Activated CD8-positive, alpha-beta T cell treated with anti-CD3 and anti-CD28 coated beads for 36 hours (primary cell): ENCODE data around the gene DLGAP1. TPM values are rescaled to one million over a fixed set of nuclear protein-coding genes. Genes with fewer than 3 reads are reported as not detected.

Experiments
- ATAC-seq: fragments of 200-7000 bp; cut with Tn5 transposase; one replicate; pipeline ENCODE4 v1.10.0; 2021; ENCODE audit warnings: mild to moderate bottlenecking, moderate library complexity
- CTCF ChIA-PET: fragments of 350-600 bp; sonication (Branson Sonifier 250); formaldehyde crosslinking; loops from one replicate; lab custom pipeline; 2021; ENCODE audit warnings: antibody characterized with exemption; lab: Charles Lee
- POLR2A ChIA-PET: fragments of 350-600 bp; sonication (Branson Sonifier 250); formaldehyde crosslinking; loops from one replicate; lab custom pipeline; 2021; ENCODE audit warnings: antibody characterized with exemption; lab: Charles Lee
- DNase-seq: peaks from one replicate; pipeline ENCODE4 v3.0.0-alpha.2; 2020
- H3K27ac Mint-ChIP-seq: one replicate; pipeline ENCODE4 v1.8.0; 2021; ENCODE audit warnings: mild to moderate bottlenecking, mixed read lengths
- H3K27me3 Mint-ChIP-seq: one replicate; pipeline ENCODE4 v1.8.0; 2021; ENCODE audit warnings: mixed read lengths
- H3K36me3 Mint-ChIP-seq: one replicate; pipeline ENCODE4 v1.8.0; 2021; ENCODE audit warnings: low read depth, mixed read lengths
- H3K4me1 Mint-ChIP-seq: one replicate; pipeline ENCODE4 v1.8.0; 2021; ENCODE audit warnings: low read depth, mixed read lengths
- H3K4me3 Mint-ChIP-seq: one replicate; pipeline ENCODE4 v1.8.0; 2021; ENCODE audit warnings: mild to moderate bottlenecking, moderate library complexity, mixed read lengths
- H3K9me3 Mint-ChIP-seq: one replicate; pipeline ENCODE4 v1.8.0; 2021; ENCODE audit warnings: mixed read lengths
- CTCF ChIP-seq: fragments of 200-600 bp; IDR thresholded peaks from one replicate; pipeline ENCODE4 v1.8.0; 2022; ENCODE audit warnings: antibody characterized with exemption, mild to moderate bottlenecking
- intact Hi-C: fragments of 100-400 bp; cut with micrococcal nuclease; formaldehyde crosslinking; loops from one replicate; pipeline ENCODE4 v1.10.0; 2022
- total RNA-seq, 2 experiments: library from RNA; stranded (reverse); gene quantifications; one replicate each; pipeline ENCODE4 v1.2.3, GENCODE V29; 2021

Gene DLGAP1
- total RNA-seq, 2 experiments from 2014 or later, result not detected

GRCh38 chr18:3840766-3841165, 614.3 kb downstream of the DLGAP1 start:
- Mint-ChIP-seq H3K9me3 (no peaks in the 10 kb centered on the region), H3K4me3 (no peak overlapping the region), H3K27ac (no peak overlapping the region), H3K27me3 (peaks cover 8% of the 10 kb centered on the region), H3K36me3 (no peaks in the 10 kb centered on the region), H3K4me1 (no peaks in the 10 kb centered on the region)
- DNase-seq (no peak), ATAC-seq (no peak)
- ChIA-PET CTCF (no interaction called here), POLR2A (no interaction called here)
- TF ChIP-seq CTCF, result no peak
- intact Hi-C loops, result no loop called here

GRCh38 chr18:3839581-3839981, 615.5 kb downstream of the DLGAP1 start:
- DNase-seq, result no peak
- peaks cover 8% of the 10 kb centered on the region for H3K27me3 Mint-ChIP-seq

GRCh38 chr18:3836483-3837335, 618.4 kb downstream of the DLGAP1 start:
- H3K27me3 Mint-ChIP-seq, result peaks cover 9% of the 10 kb centered on the region

More at GRCh38 chr18:3839581-3839981, 615.5 kb downstream of the DLGAP1 start:
- intact Hi-C loops, result no loop called here
- ChIA-PET POLR2A (no interaction called here), CTCF (interaction anchor here (1.1 kb wide), 1 partner anchor 35 kb away, joined by 4 read pairs; no protein-coding TSS in a partner anchor)
- H3K36me3 Mint-ChIP-seq, result no peaks in the 10 kb centered on the region
- no peaks in the 10 kb centered on the region for H3K4me1 Mint-ChIP-seq
- no peak overlapping the region for H3K4me3 Mint-ChIP-seq
- no peak for TF ChIP-seq CTCF
- no peaks in the 10 kb centered on the region for H3K9me3 Mint-ChIP-seq
- ATAC-seq, result no peak
- H3K27ac Mint-ChIP-seq, result no peak overlapping the region

GRCh38 chr18:3832025-3832638, 623.0 kb downstream of the DLGAP1 start:
- ChIA-PET CTCF (no interaction called here), POLR2A (no interaction called here)
- H3K27me3 Mint-ChIP-seq, result peaks cover 1% of the 10 kb centered on the region
- no peak for DNase-seq
- no peak for TF ChIP-seq CTCF
- H3K9me3 Mint-ChIP-seq, result no peaks in the 10 kb centered on the region
- no peak for ATAC-seq
- H3K36me3 Mint-ChIP-seq, result no peaks in the 10 kb centered on the region
- no peaks in the 10 kb centered on the region for H3K4me1 Mint-ChIP-seq
- intact Hi-C loops, result no loop called here
- H3K4me3 Mint-ChIP-seq, result no peak overlapping the region
- H3K27ac Mint-ChIP-seq, result no peak overlapping the region

More at GRCh38 chr18:3836483-3837335, 618.4 kb downstream of the DLGAP1 start:
- H3K27ac Mint-ChIP-seq, result no peak overlapping the region
- POLR2A ChIA-PET, result no interaction called here
- no peak for TF ChIP-seq CTCF
- ATAC-seq (no peak), DNase-seq (no peak)
- H3K36me3 Mint-ChIP-seq, result no peaks in the 10 kb centered on the region
- CTCF ChIA-PET, result interaction anchor here (2.2 kb wide), 1 partner anchor 65 kb away, joined by 6 read pairs; no protein-coding TSS in a partner anchor
- H3K9me3 Mint-ChIP-seq, result no peaks in the 10 kb centered on the region
- intact Hi-C loops, result no loop called here
- no peaks in the 10 kb centered on the region for H3K4me1 Mint-ChIP-seq
- no peak overlapping the region for H3K4me3 Mint-ChIP-seq

GRCh38 chr18:3830604-3831003, 624.5 kb downstream of the DLGAP1 start:
- intact Hi-C loops, result no loop called here
- no peaks in the 10 kb centered on the region for H3K9me3 Mint-ChIP-seq
- TF ChIP-seq CTCF, result no peak
- no peak overlapping the region for H3K4me3 Mint-ChIP-seq
- POLR2A ChIA-PET, result no interaction called here
- no peaks in the 10 kb centered on the region for H3K36me3 Mint-ChIP-seq
- CTCF ChIA-PET, result no interaction called here
- DNase-seq (no peak), ATAC-seq (no peak)
- peaks cover 1% of the 10 kb centered on the region for H3K27me3 Mint-ChIP-seq
- no peak overlapping the region for H3K27ac Mint-ChIP-seq
- no peaks in the 10 kb centered on the region for H3K4me1 Mint-ChIP-seq
